Epithelial cell of proximal tubule (primary cell): ENCODE data around the gene CYP27C1. TPM values are rescaled to one million over a fixed set of nuclear protein-coding genes. Genes with fewer than 3 reads are reported as not detected.

Experiments used
- DNase-seq: peaks from one replicate; pipeline ENCODE4 v3.0.0-alpha.2; 2011; ENCODE audit warnings: low read depth
- H3K4me3 ChIP-seq: 2 replicates; pipeline ENCODE4 v1.5.1; 2011; ENCODE audit warnings: low read depth, mild to moderate bottlenecking, low read length
- total RNA-seq: library from RNA; depleted of rRNA; stranded (reverse); fragments of >200 nt; gene quantifications from 2 replicates; pipeline ENCODE4 v1.2.3, GENCODE V29; 2015
- TF ChIP-seq, protein P1 (sequence below): conservative IDR thresholded peaks from 2 replicates; pipeline ENCODE4 v1.5.1; 2012; ENCODE audit warnings: low read depth, mild to moderate bottlenecking, low read length

CYP27C1 gene
- total RNA-seq, 1 donor from 2014 or later, result 0.52 TPM

GRCh38 chr2:127196549-127196948, 23.6 kb downstream of the CYP27C1 start:
- H3K4me3 ChIP-seq, result no peak overlapping the region
- TF ChIP-seq, protein P1, sequence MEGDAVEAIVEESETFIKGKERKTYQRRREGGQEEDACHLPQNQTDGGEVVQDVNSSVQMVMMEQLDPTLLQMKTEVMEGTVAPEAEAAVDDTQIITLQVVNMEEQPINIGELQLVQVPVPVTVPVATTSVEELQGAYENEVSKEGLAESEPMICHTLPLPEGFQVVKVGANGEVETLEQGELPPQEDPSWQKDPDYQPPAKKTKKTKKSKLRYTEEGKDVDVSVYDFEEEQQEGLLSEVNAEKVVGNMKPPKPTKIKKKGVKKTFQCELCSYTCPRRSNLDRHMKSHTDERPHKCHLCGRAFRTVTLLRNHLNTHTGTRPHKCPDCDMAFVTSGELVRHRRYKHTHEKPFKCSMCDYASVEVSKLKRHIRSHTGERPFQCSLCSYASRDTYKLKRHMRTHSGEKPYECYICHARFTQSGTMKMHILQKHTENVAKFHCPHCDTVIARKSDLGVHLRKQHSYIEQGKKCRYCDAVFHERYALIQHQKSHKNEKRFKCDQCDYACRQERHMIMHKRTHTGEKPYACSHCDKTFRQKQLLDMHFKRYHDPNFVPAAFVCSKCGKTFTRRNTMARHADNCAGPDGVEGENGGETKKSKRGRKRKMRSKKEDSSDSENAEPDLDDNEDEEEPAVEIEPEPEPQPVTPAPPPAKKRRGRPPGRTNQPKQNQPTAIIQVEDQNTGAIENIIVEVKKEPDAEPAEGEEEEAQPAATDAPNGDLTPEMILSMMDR, result no peak
- no peak for DNase-seq

DNA sequence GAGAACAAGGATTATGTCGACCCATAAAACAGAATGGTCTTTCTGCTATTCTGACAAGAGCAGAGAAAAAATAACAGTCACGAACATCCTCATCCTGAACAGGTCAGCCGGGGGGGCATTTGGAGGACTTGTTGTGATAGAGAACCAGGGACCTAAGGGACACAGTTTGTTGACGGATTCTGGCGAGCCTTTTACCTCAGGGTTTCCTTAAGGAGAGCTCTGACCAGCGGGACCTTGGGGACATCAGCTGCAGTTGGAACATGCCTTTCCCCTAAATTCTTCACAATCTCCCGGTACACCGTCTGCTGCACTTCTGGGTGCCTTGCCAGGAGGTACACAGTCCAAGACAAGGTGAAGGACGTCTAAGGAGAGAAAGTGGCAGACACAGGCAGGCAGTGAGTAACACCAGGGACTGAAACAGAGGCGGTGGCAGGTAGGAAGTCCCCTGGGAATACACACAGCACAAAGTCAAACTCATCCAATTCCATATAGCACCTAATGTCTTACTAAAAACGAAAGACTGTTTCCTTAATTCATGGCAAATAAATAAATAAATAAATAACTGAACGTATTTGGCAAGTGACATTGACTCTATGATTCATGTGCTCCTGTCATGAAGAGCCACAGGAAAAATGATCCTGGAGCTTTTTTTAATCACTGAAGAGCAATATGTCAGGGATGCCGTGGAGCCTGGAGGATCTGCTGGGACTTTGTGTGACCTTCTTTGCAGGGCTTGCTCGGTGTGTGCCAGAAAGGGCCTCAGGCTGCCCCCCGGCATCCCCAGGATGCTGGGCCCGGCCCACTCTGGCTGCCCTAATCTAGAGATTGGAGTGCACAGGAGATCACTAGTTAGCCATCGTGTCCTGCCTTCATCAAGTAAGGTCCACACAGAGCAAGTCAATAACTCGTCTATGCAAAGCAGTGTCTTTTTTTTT, 24.7 kb downstream of the CYP27C1 start:
- no peak overlapping the region for H3K4me3 ChIP-seq
- DNase-seq, result no peak
- TF ChIP-seq, protein P1, result no peak

DNA sequence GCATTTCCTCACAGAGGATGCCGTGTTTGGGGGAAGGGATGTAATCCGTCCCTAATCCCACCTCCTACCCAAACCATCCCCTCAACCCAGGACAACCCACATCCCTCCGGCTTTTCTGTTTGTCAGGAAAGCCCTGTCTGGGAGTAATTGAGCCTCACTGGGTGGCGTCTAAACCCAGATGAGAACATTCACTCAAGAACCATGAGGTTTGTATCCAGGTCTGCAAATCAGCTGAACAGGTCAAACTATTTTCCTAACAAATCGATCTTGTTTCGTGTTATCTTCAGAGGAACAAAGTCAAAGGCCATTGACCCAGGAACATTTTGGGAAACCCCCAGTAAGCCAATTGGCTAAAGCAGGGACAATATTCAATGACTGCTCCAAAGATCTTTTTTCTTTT, 25.7 kb downstream of the CYP27C1 start:
- no peak for DNase-seq
- H3K4me3 ChIP-seq, result no peak overlapping the region
- TF ChIP-seq, protein P1, result no peak

GRCh38 chr2:127193967-127194280, 26.2 kb downstream of the CYP27C1 start:
- DNase-seq, result peak; percentile 9
- TF ChIP-seq, protein P1, result no peak
- no peak overlapping the region for H3K4me3 ChIP-seq

GRCh38 chr2:127193164-127193966, 26.7 kb downstream of the CYP27C1 start:
- no peak for DNase-seq
- H3K4me3 ChIP-seq, result no peak overlapping the region
- TF ChIP-seq, protein P1, result no peak

GRCh38 chr2:127191331-127192219, 28.5 kb downstream of the CYP27C1 start:
- H3K4me3 ChIP-seq, result no peak overlapping the region
- no peak for DNase-seq
- TF ChIP-seq, protein P1, result no peak
